Measurements from ENCODE around the gene OR5V1. TPM values are rescaled to one million over a fixed set of nuclear protein-coding genes. Genes with fewer than 3 reads are reported as not detected.

Gene OR5V1
- total RNA-seq (2022) = not detected in 2 replicates
- Bru-seq, nascent RNA = not detected
- not detected for BruChase-seq, experiment 1, labeled RNA remaining after a 2-hour chase
- not detected for BruChase-seq, experiment 2, labeled RNA remaining after a 6-hour chase
- long read RNA-seq = 0 reads

DNA sequence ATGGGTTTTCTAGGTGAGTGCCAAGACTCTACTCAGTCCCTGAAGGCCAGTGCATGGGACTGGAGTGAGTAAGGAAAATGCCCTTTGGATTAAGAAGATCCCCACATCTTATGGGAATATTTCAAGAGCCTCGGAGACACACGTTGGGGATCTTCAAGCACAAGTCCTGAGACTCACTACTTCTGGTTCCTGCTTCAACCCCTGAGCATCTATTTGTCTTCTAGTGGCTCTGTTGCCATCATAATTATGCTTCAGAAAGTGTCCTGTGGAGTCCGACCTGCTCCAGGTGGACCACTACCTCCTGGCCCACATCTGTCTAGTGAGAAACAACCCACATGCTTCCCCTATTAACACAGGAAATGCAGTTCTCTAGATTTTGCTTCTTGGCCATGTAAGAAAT is at the start of gene OR5V1:
Gene OR5V1, minus strand, starts transcription at position 101 of the 400 bp plus-strand sequence. CDS start 12,670 bp downstream, outside the sequence.
- DNase-seq = no peak
- H3K36me3 Mint-ChIP-seq (ENCODE audit: insufficient read depth, unreplicated experiment) = no peaks in the 10 kb centered on the region
- BruUV-seq (replicated peaks) = no TSS peak

DNA sequence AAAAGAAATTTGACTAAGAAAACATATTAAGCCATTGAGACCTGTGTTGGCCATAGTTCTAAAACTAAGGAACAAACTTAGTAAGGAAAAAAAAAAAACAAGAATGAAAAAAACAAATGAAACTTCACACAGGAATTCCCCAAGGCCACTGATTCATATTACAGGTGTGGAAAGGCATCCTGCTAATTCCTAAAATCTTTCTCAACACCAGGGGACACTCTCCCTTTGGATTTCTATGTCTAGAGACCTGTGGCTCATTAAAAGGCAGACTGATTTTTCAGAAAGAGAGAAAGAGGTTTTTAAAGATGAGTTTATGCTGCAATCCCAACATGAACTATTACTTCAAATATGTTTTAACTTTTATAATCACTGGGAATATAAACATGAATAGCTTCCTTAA is 45.9 kb upstream of the OR5V1 start, which contains the start of gene OR12D1:
Gene OR12D1, plus strand, starts transcription at position 341 of the 400 bp plus-strand sequence.
- H3K36me3 ChIP-seq (ENCODE audit: control insufficient read depth, insufficient read depth, low read length) = no peaks in the 10 kb centered on the region
- no peak within 1 kb of the TSS for H3K4me3 ChIP-seq (ENCODE audit: low read depth, low read length)
- no peaks in the 10 kb centered on the region for H3K4me1 ChIP-seq
- Mint-ChIP-seq H3K36me3 (ENCODE audit: insufficient read depth, unreplicated experiment) (no peaks in the 10 kb centered on the region), H3K27ac (ENCODE audit: unreplicated experiment) (no peak within 1 kb of the TSS), H3K4me3 (ENCODE audit: unreplicated experiment) (no peak within 1 kb of the TSS), H3K9me3 (ENCODE audit: unreplicated experiment) (peaks cover 16% of the 10 kb centered on the region), H3K4me1 (ENCODE audit: low read depth, unreplicated experiment) (no peaks in the 10 kb centered on the region), H3K27me3 (ENCODE audit: insufficient read depth, unreplicated experiment) (peaks cover 11% of the 10 kb centered on the region)
- ChIA-PET POLR2A (no interaction called here), CTCF (no interaction called here)
- TF ChIP-seq, protein P1, sequence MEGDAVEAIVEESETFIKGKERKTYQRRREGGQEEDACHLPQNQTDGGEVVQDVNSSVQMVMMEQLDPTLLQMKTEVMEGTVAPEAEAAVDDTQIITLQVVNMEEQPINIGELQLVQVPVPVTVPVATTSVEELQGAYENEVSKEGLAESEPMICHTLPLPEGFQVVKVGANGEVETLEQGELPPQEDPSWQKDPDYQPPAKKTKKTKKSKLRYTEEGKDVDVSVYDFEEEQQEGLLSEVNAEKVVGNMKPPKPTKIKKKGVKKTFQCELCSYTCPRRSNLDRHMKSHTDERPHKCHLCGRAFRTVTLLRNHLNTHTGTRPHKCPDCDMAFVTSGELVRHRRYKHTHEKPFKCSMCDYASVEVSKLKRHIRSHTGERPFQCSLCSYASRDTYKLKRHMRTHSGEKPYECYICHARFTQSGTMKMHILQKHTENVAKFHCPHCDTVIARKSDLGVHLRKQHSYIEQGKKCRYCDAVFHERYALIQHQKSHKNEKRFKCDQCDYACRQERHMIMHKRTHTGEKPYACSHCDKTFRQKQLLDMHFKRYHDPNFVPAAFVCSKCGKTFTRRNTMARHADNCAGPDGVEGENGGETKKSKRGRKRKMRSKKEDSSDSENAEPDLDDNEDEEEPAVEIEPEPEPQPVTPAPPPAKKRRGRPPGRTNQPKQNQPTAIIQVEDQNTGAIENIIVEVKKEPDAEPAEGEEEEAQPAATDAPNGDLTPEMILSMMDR (IDR thresholded peaks at IDR 0.05; ENCODE audit: insufficient read depth in 1 of 2, low read depth in 1 of 2, low read length in 1 of 2, severe bottlenecking in 1 of 2, unreplicated experiment in 1 of 2) = peak in 1 of 2 experiments; percentile 37
- BruUV-seq (replicated peaks) = no TSS peak
- H3K27me3 ChIP-seq (replicated peaks; ENCODE audit: control insufficient read depth, insufficient read depth, low read length) = no peaks in the 10 kb centered on the region
- peak in 1 of 2 experiments; percentile 4 for DNase-seq
- H3K9me3 ChIP-seq = no peaks in the 10 kb centered on the region
- intact Hi-C loops (cut with micrococcal nuclease; ENCODE audit: unreplicated experiment) = loop anchor here (2.0 kb wide), 1 partner anchor 174 kb away; no protein-coding TSS in a partner anchor

More for the DNA sequence above, at the start of gene OR5V1:
- Mint-ChIP-seq H3K27me3 (ENCODE audit: insufficient read depth, unreplicated experiment) (peaks cover 4% of the 10 kb centered on the region), H3K4me1 (ENCODE audit: low read depth, unreplicated experiment) (no peaks in the 10 kb centered on the region), H3K9me3 (ENCODE audit: unreplicated experiment) (no peaks in the 10 kb centered on the region), H3K27ac (ENCODE audit: unreplicated experiment) (no peak within 1 kb of the TSS), H3K4me3 (ENCODE audit: unreplicated experiment) (no peak within 1 kb of the TSS)
- Histone ChIP-seq H3K4me1 (no peaks in the 10 kb centered on the region), H3K4me3 (ENCODE audit: low read depth, low read length) (no peak within 1 kb of the TSS), H3K9me3 (no peaks in the 10 kb centered on the region; the same call in 1 of the 2 replicates), H3K36me3 (ENCODE audit: control insufficient read depth, insufficient read depth, low read length) (no peaks in the 10 kb centered on the region), H3K27me3 (replicated peaks; ENCODE audit: control insufficient read depth, insufficient read depth, low read length) (no peaks in the 10 kb centered on the region)
- TF ChIP-seq, protein P1 (IDR thresholded peaks at IDR 0.05; ENCODE audit: insufficient read depth in 1 of 2, low read depth in 1 of 2, low read length in 1 of 2, severe bottlenecking in 1 of 2, unreplicated experiment in 1 of 2) = no peak
- intact Hi-C loops (cut with micrococcal nuclease; ENCODE audit: unreplicated experiment) = no loop called here
- ChIA-PET POLR2A (no interaction called here), CTCF (no interaction called here)

DNA sequence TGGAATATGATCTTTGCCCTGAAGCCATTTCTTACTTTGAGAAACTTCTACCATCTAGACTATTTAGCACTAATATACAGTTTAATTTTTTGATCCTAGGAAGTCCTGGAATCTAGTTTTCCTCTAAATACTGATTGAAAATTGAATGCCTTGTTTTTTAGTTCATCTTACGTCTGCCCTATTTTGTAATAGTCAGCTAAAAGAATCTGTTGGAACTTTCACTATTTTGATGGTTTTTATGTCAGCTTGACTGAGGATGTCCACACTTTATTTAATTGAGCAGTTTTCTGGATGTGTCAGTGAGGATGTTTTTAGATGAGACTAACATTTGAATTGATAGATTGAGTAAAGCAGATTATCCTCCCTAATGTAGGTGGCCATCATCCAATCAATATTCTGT is 35.1 kb upstream of the OR5V1 start:
- H3K36me3 ChIP-seq (ENCODE audit: control insufficient read depth, insufficient read depth, low read length) = no peaks in the 10 kb centered on the region
- H3K9me3 ChIP-seq = no peaks in the 10 kb centered on the region
- DNase-seq = no peak
- H3K4me3 ChIP-seq (ENCODE audit: low read depth, low read length) = no peak overlapping the region
- ChIA-PET POLR2A (no interaction called here), CTCF (no interaction called here)
- intact Hi-C loops (cut with micrococcal nuclease; ENCODE audit: unreplicated experiment) = no loop called here
- Mint-ChIP-seq H3K36me3 (ENCODE audit: insufficient read depth, unreplicated experiment) (no peaks in the 10 kb centered on the region), H3K4me3 (ENCODE audit: unreplicated experiment) (no peak overlapping the region), H3K27me3 (ENCODE audit: insufficient read depth, unreplicated experiment) (peaks cover 16% of the 10 kb centered on the region), H3K4me1 (ENCODE audit: low read depth, unreplicated experiment) (no peaks in the 10 kb centered on the region), H3K27ac (ENCODE audit: unreplicated experiment) (no peak overlapping the region), H3K9me3 (ENCODE audit: unreplicated experiment) (no peaks in the 10 kb centered on the region)
- TF ChIP-seq, protein P1 (IDR thresholded peaks at IDR 0.05; ENCODE audit: insufficient read depth in 1 of 2, low read depth in 1 of 2, low read length in 1 of 2, severe bottlenecking in 1 of 2, unreplicated experiment in 1 of 2) = no peak
- no TSS peak for BruUV-seq (replicated peaks)
- no peaks in the 10 kb centered on the region for H3K4me1 ChIP-seq
- H3K27me3 ChIP-seq (replicated peaks; ENCODE audit: control insufficient read depth, insufficient read depth, low read length) = no peaks in the 10 kb centered on the region

Data from Caco-2 (cell line).